SK-N-SH (cell line): Measurements from ENCODE around the gene TASP1. TPM values are rescaled to one million over a fixed set of nuclear protein-coding genes. Genes with fewer than 3 reads are reported as not detected.

Experiments used
- CTCF ChIA-PET: fragments of 300-600, 350-600 bp; formaldehyde crosslinking; extraction: SDS; loops from one replicate; lab custom pipeline; 2021; lab: Yijun Ruan, JAX
- POLR2A ChIA-PET: fragments of 350-600 bp; sonication (Branson Sonifier 250); formaldehyde crosslinking; extraction: SDS; loops from one replicate; lab custom pipeline; 2020; ENCODE audit warnings: antibody characterized with exemption, inconsistent platforms; lab: Yijun Ruan, JAX
- DNase-seq: peaks from one replicate; pipeline ENCODE4 v3.0.0; 2012
- H2AFZ ChIP-seq: fragments of 200-600 bp; sonication (generic); 2 replicates; pipeline ENCODE4 v1.8.1; 2016; ENCODE audit warnings: antibody characterized with exemption, mild to moderate bottlenecking, low read depth
- H3F3A ChIP-seq: fragments of 200-600 bp; sonication (generic); replicated peaks from 2 replicates; pipeline ENCODE3; 2016; ENCODE audit warnings: antibody characterized with exemption, mild to moderate bottlenecking; ENCODE audit not compliant: insufficient read depth
- H3K27ac ChIP-seq, 2 experiments: fragments of 200-500 bp in 1 of 2; fragments of 200-600 bp in 1 of 2; sonication (Bioruptor generic) in 1 of 2; sonication (generic), shearing (Covaris generic) in 1 of 2; 2 replicates each; pipeline versions ENCODE4 v1.5.1 to v1.6.1; 2014 to 2016; ENCODE audit warnings: low read depth in 2 of 2, inconsistent platforms in 1 of 2, low read length in 1 of 2, mild to moderate bottlenecking in 1 of 2, mixed read lengths in 1 of 2
- H3K27me3 ChIP-seq: fragments of 200-600 bp; sonication (generic), shearing (Covaris generic); 2 replicates; pipeline ENCODE4 v1.6.1; 2016; ENCODE audit warnings: mixed run types; ENCODE audit not compliant: insufficient read depth
- H3K36me3 ChIP-seq, 2 experiments: fragments of 200-500 bp in 1 of 2; fragments of 200-600 bp in 1 of 2; sonication (Bioruptor generic) in 1 of 2; sonication (generic) in 1 of 2; replicated peaks in 1 of 2; 2 replicates each; pipeline versions ENCODE3 to v1.5.1; 2014 to 2016; ENCODE audit warnings: low read length in 1 of 2, mild to moderate bottlenecking in 1 of 2; ENCODE audit not compliant: insufficient read depth in 2 of 2, control insufficient read depth in 1 of 2
- H3K4me1 ChIP-seq, 2 experiments: fragments of 200-500 bp in 1 of 2; fragments of 200-600 bp in 1 of 2; sonication (Bioruptor generic) in 1 of 2; sonication (generic), shearing (Covaris generic) in 1 of 2; 2 replicates each; pipeline versions ENCODE4 v1.5.1 to v1.6.1; 2014 to 2016; ENCODE audit warnings: low read depth in 1 of 2, low read length in 1 of 2, mixed run types in 1 of 2; ENCODE audit not compliant: insufficient read depth in 2 of 2, control insufficient read depth in 1 of 2
- H3K4me2 ChIP-seq: fragments of 200-600 bp; sonication (generic), shearing (Covaris generic); 2 replicates; pipeline ENCODE4 v1.6.1; 2017; ENCODE audit warnings: mixed run types
- H3K4me3 ChIP-seq, 2 experiments: fragments of 200-500 bp in 1 of 2; fragments of 200-600 bp in 1 of 2; sonication (Bioruptor generic) in 1 of 2; sonication (generic), shearing (Covaris generic) in 1 of 2; 2 replicates each; pipeline versions ENCODE4 v1.5.1 to v1.8.1; 2014 to 2016; ENCODE audit warnings: low read depth in 2 of 2, inconsistent platforms in 1 of 2, low read length in 1 of 2, mild to moderate bottlenecking in 1 of 2, mixed read lengths in 1 of 2, moderate library complexity in 1 of 2
- H3K79me2 ChIP-seq: fragments of 200-600 bp; sonication (generic); 2 replicates; pipeline ENCODE4 v1.8.1; 2017; ENCODE audit warnings: mild to moderate bottlenecking; ENCODE audit not compliant: insufficient read depth
- H3K9ac ChIP-seq: fragments of 200-600 bp; sonication (generic); 2 replicates; pipeline ENCODE4 v1.6.1; 2017; ENCODE audit warnings: mixed run types
- H3K9me2 ChIP-seq: fragments of 200-600 bp; sonication (generic); 2 replicates; pipeline ENCODE4 v1.6.1; 2017; ENCODE audit warnings: mixed run types
- H3K9me3 ChIP-seq: fragments of 200-600 bp; sonication (generic); 2 replicates; pipeline ENCODE4 v1.6.1; 2017; ENCODE audit warnings: mixed run types, mild to moderate bottlenecking, moderate library complexity
- H4K20me1 ChIP-seq: fragments of 200-600 bp; sonication (generic); 2 replicates; pipeline ENCODE4 v1.6.1; 2017; ENCODE audit warnings: mild to moderate bottlenecking, mixed run types; ENCODE audit not compliant: insufficient read depth
- ELF1 ChIP-seq: IDR thresholded peaks from 2 replicates; pipeline ENCODE4 v1.4.0; 2012
- FOSL2 ChIP-seq: IDR thresholded peaks from 2 replicates; pipeline ENCODE4 v1.4.0; 2012; ENCODE audit warnings: low read depth, mild to moderate bottlenecking, moderate library complexity, borderline replicate concordance
- FOXM1 ChIP-seq: IDR thresholded peaks from 2 replicates; pipeline ENCODE4 v1.4.0; 2012; ENCODE audit warnings: low read depth, mild to moderate bottlenecking
- GABPA ChIP-seq: IDR thresholded peaks from 2 replicates; pipeline ENCODE4 v1.4.0; 2012; ENCODE audit warnings: low read depth, mild to moderate bottlenecking
- IRF3 ChIP-seq: fragments of 150-350 bp; IDR thresholded peaks from 2 replicates; pipeline ENCODE4 v1.6.1; 2016; ENCODE audit warnings: mild to moderate bottlenecking, low read depth, low read length
- MAX ChIP-seq: IDR thresholded peaks from 2 replicates; pipeline ENCODE4 v1.4.0; 2012; ENCODE audit warnings: low read depth
- MEF2A ChIP-seq: IDR thresholded peaks from 2 replicates; pipeline ENCODE4 v1.4.0; 2012; ENCODE audit warnings: low read depth, borderline replicate concordance
- NRF1 ChIP-seq: IDR thresholded peaks from 2 replicates; pipeline ENCODE4 v1.6.1; 2012; ENCODE audit warnings: low read depth, mild to moderate bottlenecking, low read length
- RCOR1 ChIP-seq: fragments of 150-350 bp; IDR thresholded peaks from 2 replicates; pipeline ENCODE4 v1.6.1; 2017; ENCODE audit warnings: antibody characterized with exemption, low read length
- REST ChIP-seq: IDR thresholded peaks from 2 replicates; pipeline ENCODE4 v1.6.1; 2012; ENCODE audit warnings: mild to moderate bottlenecking, low read depth, low read length, moderate library complexity
- RFX5 ChIP-seq: IDR thresholded peaks from 2 replicates; pipeline ENCODE4 v1.6.1; 2012; ENCODE audit warnings: mild to moderate bottlenecking, improper control_type of control experiment, low read length
- SIN3A ChIP-seq: IDR thresholded peaks from 2 replicates; pipeline ENCODE4 v1.6.1; 2012; ENCODE audit warnings: low read depth, mild to moderate bottlenecking, low read length, moderate library complexity, borderline replicate concordance
- SMC3 ChIP-seq: IDR thresholded peaks from 2 replicates; pipeline ENCODE4 v1.6.1; 2012; ENCODE audit warnings: low read depth, low read length, improper control_type of control experiment
- TAF1 ChIP-seq: IDR thresholded peaks from 2 replicates; pipeline ENCODE4 v1.6.1; 2012; ENCODE audit warnings: low read depth, mild to moderate bottlenecking, low read length, moderate library complexity, borderline replicate concordance
- TCF12 ChIP-seq: IDR thresholded peaks from 2 replicates; pipeline ENCODE4 v1.4.0; 2012
- TEAD4 ChIP-seq: IDR thresholded peaks from 2 replicates; pipeline ENCODE4 v1.4.0; 2012; ENCODE audit warnings: mild to moderate bottlenecking, borderline replicate concordance; ENCODE audit not compliant: insufficient read depth
- USF2 ChIP-seq: fragments of 150-350 bp; IDR thresholded peaks from 2 replicates; pipeline ENCODE4 v1.6.1; 2017; ENCODE audit warnings: antibody characterized with exemption, low read length, low read depth, borderline replicate concordance
- YY1 ChIP-seq: IDR thresholded peaks from 2 replicates; pipeline ENCODE4 v1.4.0; 2012; ENCODE audit warnings: low read depth, mild to moderate bottlenecking
- ZBTB33 ChIP-seq: IDR thresholded peaks from 2 replicates; pipeline ENCODE4 v1.4.0; 2012; ENCODE audit warnings: low read depth, borderline replicate concordance
- WGBS: methylation state at CpG from one replicate; pipeline ENCODE4 v1.1.6; 2017; ENCODE audit warnings: low lambda C conversion rate; 5-methylcytosine and 5-hydroxymethylcytosine counted together
- polyA plus RNA-seq, 3 experiments: library from polyadenylated mRNA; depleted of rRNA; stranded (reverse); fragments of >200 nt; gene quantifications; 2 replicates each; pipeline ENCODE4 v1.2.3, GENCODE V29; 2012

TASP1 gene
- polyA plus RNA-seq, 1 of the 3 experiments (the other 2 are of a cell fraction), result 5.9 TPM

- no peak for TF ChIP-seq TCF12
- no peak for TF ChIP-seq TEAD4
- no peak for TF ChIP-seq USF2
- TF ChIP-seq RCOR1, result no peak
- no peak for TF ChIP-seq FOXM1
Observed at GRCh38 chr20:13412806-13413445, 225.8 kb downstream of the TASP1 start (continued).

GRCh38 chr20:13404293-13404692 lies 234.4 kb downstream of the TASP1 start:
- Histone ChIP-seq H3K9me3 (no peaks in the 10 kb centered on the region), H3K4me2 (no peak overlapping the region)
- CTCF ChIA-PET, result interaction anchor here (0.6 to 0.8 kb wide), 2 partner anchors 14 to 142 kb away, joined by 3 read pairs; no protein-coding TSS in a partner anchor

More at GRCh38 chr20:13404293-13404692, 234.4 kb downstream of the TASP1 start:
- Histone ChIP-seq H3K27me3 (no peaks in the 10 kb centered on the region), H3K27ac (no peak overlapping the region), H3K36me3 (no peaks in the 10 kb centered on the region), H4K20me1 (no peaks in the 10 kb centered on the region), H3K79me2 (no peaks in the 10 kb centered on the region), H2AFZ (no peak overlapping the region), H3K4me3 (no peak overlapping the region), H3K9me2 (no peaks in the 10 kb centered on the region), H3F3A (no peaks in the 10 kb centered on the region), H3K4me1 (no peaks in the 10 kb centered on the region), H3K9ac (no peak overlapping the region)
- no peak for TF ChIP-seq FOSL2
- TF ChIP-seq SMC3, result no peak
- TF ChIP-seq RFX5, result no peak
- no peak for TF ChIP-seq ZBTB33
- no peak for TF ChIP-seq RCOR1
- TF ChIP-seq IRF3, result no peak
- TF ChIP-seq GABPA, result no peak
- TF ChIP-seq TCF12, result no peak
- TF ChIP-seq ELF1, result no peak
- no peak for TF ChIP-seq NRF1
- TF ChIP-seq MEF2A, result no peak
- no peak for TF ChIP-seq SIN3A
- no peak for TF ChIP-seq MAX
- no peak for TF ChIP-seq YY1
- TF ChIP-seq TAF1, result no peak
- TF ChIP-seq REST, result no peak
- TF ChIP-seq TEAD4, result no peak
- POLR2A ChIA-PET, result no interaction called here
- WGBS, result 95% methylated on average over 4 of the region's 4 CpGs
- no peak for DNase-seq
